Karpas-422 (cell line): Measurements from ENCODE around the gene MOXD1. TPM values are rescaled to one million over a fixed set of nuclear protein-coding genes. Genes with fewer than 3 reads are reported as not detected.
A peak's percentile ranks its signal among the peaks of the same experiment; 100 is the strongest.

Experiments
- DNase-seq: peaks from one replicate; pipeline ENCODE4 v3.0.0-alpha.2; 2015
- H2AFZ ChIP-seq: fragments of 200-600 bp; sonication (generic); 2 replicates; pipeline ENCODE4 v1.6.1; 2014; ENCODE audit warnings: antibody characterized with exemption, low read length, mixed read lengths
- H3K27ac ChIP-seq: fragments of 200-600 bp; sonication (generic); 2 replicates; pipeline ENCODE4 v1.5.1; 2014; ENCODE audit warnings: mild to moderate bottlenecking, low read length, moderate library complexity
- H3K27me3 ChIP-seq: fragments of 200-600 bp; sonication (generic); 2 replicates; pipeline ENCODE4 v1.6.1; 2014; ENCODE audit warnings: low read length, mixed read lengths
- H3K36me3 ChIP-seq: fragments of 200-600 bp; sonication (generic); 2 replicates; pipeline ENCODE4 v1.6.1; 2014; ENCODE audit warnings: low read length, mixed read lengths; ENCODE audit not compliant: insufficient read depth
- H3K4me1 ChIP-seq: fragments of 200-600 bp; sonication (generic); 2 replicates; pipeline ENCODE4 v1.6.1; 2014; ENCODE audit warnings: mild to moderate bottlenecking, low read length, mixed read lengths
- H3K4me2 ChIP-seq: fragments of 200-600 bp; sonication (generic); 2 replicates; pipeline ENCODE4 v1.6.1; 2014; ENCODE audit warnings: low read length, low read depth, mild to moderate bottlenecking; ENCODE audit not compliant: poor library complexity, severe bottlenecking
- H3K4me3 ChIP-seq: fragments of 200-600 bp; sonication (generic); 2 replicates; pipeline ENCODE4 v1.5.1; 2014; ENCODE audit warnings: mild to moderate bottlenecking, antibody characterized with exemption, low read length, mixed read lengths
- H3K79me2 ChIP-seq: fragments of 200-600 bp; sonication (generic); 2 replicates; pipeline ENCODE4 v1.6.1; 2014; ENCODE audit warnings: mild to moderate bottlenecking, low read length, mixed read lengths
- H3K9ac ChIP-seq: fragments of 200-600 bp; sonication (generic); 2 replicates; pipeline ENCODE4 v1.6.0; 2014; ENCODE audit warnings: low read length
- H3K9me2 ChIP-seq: fragments of 200-600 bp; sonication (generic), shearing (Covaris generic); replicated peaks from 2 replicates; pipeline ENCODE4 v1.6.0; 2014; ENCODE audit warnings: mild to moderate bottlenecking, low read length, moderate library complexity; ENCODE audit not compliant: insufficient read depth
- H3K9me3 ChIP-seq: fragments of 300-700, 200-600 bp; sonication (generic); 2 replicates; pipeline ENCODE4 v1.6.1; 2014; ENCODE audit warnings: low read length, mixed read lengths
- H4K20me1 ChIP-seq: fragments of 200-600 bp; sonication (generic); 2 replicates; pipeline ENCODE4 v1.6.1; 2014; ENCODE audit warnings: mild to moderate bottlenecking, antibody characterized with exemption, low read length, low read depth; ENCODE audit not compliant: insufficient read depth
- total RNA-seq: library from RNA; depleted of rRNA; stranded (reverse); fragments of >200 nt; shearing (Covaris generic); gene quantifications from 2 replicates; pipeline ENCODE4 v1.2.3, GENCODE V29; 2014; ENCODE audit warnings: low replicate concordance

The MOXD1 gene
- total RNA-seq, 1 experiment from 2014 or later, result not detected

DNA sequence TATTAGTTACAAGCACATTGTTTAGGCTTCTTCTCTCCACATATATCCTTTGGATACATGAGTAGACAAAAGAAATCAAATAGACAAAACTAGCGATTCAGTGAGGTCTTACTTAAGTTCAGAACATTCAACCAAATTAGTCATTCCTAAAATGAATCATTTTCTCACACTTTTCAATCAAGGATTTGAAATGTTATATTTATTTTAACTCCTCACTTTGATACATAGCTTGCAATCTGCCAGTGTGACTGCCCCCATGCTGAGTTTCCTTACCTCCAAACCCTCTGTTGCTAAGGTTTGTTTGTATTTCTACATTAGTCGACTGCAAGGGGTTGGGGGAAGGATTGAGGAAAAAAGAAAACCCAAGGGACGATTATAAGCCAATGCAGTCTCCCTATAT is 3.5 kb upstream of the MOXD1 start:
- no peak overlapping the region for H3K9ac ChIP-seq
- no peaks in the 10 kb centered on the region for H3K27me3 ChIP-seq
- H3K9me3 ChIP-seq, result no peaks in the 10 kb centered on the region
- no peak overlapping the region for H3K4me2 ChIP-seq
- no peaks in the 10 kb centered on the region for H3K36me3 ChIP-seq
- no peak overlapping the region for H2AFZ ChIP-seq
- no peaks in the 10 kb centered on the region for H3K4me1 ChIP-seq
- H3K27ac ChIP-seq, result no peak overlapping the region
- DNase-seq, result no peak
- H3K79me2 ChIP-seq, result no peaks in the 10 kb centered on the region
- H3K4me3 ChIP-seq, result no peak overlapping the region
- H4K20me1 ChIP-seq, result no peaks in the 10 kb centered on the region
- no peaks in the 10 kb centered on the region for H3K9me2 ChIP-seq

DNA sequence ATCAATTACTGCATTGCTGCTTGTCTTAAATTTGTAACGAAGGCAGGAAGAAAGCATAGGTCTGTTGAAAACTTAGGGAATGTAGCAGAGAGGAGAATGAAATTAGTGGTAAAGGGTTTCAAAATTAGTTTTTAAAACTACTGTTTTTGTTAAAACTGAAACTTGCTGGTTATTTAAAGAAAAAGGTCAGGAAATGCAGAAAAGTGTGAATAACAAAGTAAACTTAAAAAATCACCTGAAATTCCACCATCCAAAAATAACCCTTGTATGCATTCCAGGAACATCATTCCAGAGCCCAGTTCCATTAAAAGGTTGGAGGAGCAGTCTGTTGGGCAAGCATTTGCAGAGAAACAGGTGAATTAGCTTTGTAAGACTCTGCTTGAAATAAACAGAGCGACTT is 3.1 kb upstream of the MOXD1 start:
- Histone ChIP-seq H3K27me3 (no peaks in the 10 kb centered on the region), H3K27ac (no peak overlapping the region), H4K20me1 (no peaks in the 10 kb centered on the region), H3K9me3 (no peaks in the 10 kb centered on the region), H3K4me2 (no peak overlapping the region), H3K9me2 (no peaks in the 10 kb centered on the region), H3K9ac (no peak overlapping the region), H3K4me1 (no peaks in the 10 kb centered on the region), H3K36me3 (no peaks in the 10 kb centered on the region), H3K4me3 (no peak overlapping the region), H3K79me2 (no peaks in the 10 kb centered on the region), H2AFZ (no peak overlapping the region)
- DNase-seq, result no peak

DNA sequence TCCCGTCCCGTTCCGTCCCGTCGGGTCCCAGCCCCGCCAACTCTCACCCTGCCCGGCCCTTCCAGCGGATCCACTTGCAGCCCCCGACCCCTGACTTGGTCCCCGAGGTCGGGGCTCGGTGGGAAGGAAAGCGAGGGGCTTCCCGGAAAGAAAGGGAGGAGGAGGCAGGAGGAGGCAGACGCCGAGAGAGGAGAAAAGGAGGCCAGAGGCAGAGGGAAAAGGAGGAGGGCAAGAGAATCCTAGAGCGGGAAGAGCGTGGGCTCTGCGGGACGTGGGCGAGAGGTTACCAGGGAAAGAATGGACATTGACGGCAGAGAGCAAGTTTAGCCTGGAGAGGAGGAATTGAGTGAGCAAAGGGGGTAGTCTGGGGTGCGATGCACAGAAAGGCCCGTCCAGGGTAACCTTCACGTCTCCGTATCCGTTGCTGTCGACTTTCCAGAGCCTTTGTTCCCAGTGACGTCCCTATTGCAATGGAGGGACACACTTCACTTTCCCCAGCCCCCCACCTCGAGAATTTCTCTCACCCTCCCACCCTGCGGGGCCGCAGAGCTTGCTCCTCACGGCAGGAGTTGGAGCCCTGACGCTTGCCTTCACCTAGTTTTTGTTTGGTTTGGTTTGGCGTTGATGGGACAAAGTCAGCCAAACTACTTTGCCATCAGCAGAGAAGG is 477 bp upstream of the MOXD1 start:
- no peak overlapping the region for H3K9ac ChIP-seq
- no peaks in the 10 kb centered on the region for H3K9me2 ChIP-seq
- H3K4me3 ChIP-seq, result no peak overlapping the region
- no peak overlapping the region for H3K27ac ChIP-seq
- H3K4me1 ChIP-seq, result no peaks in the 10 kb centered on the region
- no peaks in the 10 kb centered on the region for H3K79me2 ChIP-seq
- no peaks in the 10 kb centered on the region for H3K9me3 ChIP-seq
- H4K20me1 ChIP-seq, result no peaks in the 10 kb centered on the region
- no peaks in the 10 kb centered on the region for H3K27me3 ChIP-seq
- no peak overlapping the region for H3K4me2 ChIP-seq
- DNase-seq, result no peak
- no peaks in the 10 kb centered on the region for H3K36me3 ChIP-seq
- no peak overlapping the region for H2AFZ ChIP-seq

DNA sequence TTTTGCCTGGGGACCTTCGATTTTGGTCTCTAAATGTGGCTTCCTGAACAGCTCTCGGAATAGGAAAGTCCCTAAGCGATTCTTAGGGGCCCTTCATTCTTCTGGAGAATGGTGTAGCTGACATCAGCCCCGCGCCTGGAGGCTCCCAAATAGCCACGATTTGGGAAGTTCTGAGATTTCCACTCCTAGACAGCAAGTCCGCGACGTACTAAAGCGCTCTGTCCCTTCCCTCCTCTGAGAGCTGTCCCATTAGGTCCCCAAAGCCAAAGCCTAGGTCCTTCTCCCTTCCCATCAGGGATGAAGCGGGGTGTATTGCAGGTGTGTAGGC is 756 bp downstream of the MOXD1 start:
- H3K9ac ChIP-seq, result no peak overlapping the region
- H3K27ac ChIP-seq, result no peak overlapping the region
- no peak overlapping the region for H3K4me3 ChIP-seq
- H3K27me3 ChIP-seq, result no peaks in the 10 kb centered on the region
- H3K79me2 ChIP-seq, result no peaks in the 10 kb centered on the region
- H3K9me2 ChIP-seq, result no peaks in the 10 kb centered on the region
- H3K9me3 ChIP-seq, result no peaks in the 10 kb centered on the region
- no peak overlapping the region for H3K4me2 ChIP-seq
- H3K4me1 ChIP-seq, result no peaks in the 10 kb centered on the region
- H4K20me1 ChIP-seq, result no peaks in the 10 kb centered on the region
- DNase-seq, result no peak
- H2AFZ ChIP-seq, result no peak overlapping the region
- no peaks in the 10 kb centered on the region for H3K36me3 ChIP-seq

DNA sequence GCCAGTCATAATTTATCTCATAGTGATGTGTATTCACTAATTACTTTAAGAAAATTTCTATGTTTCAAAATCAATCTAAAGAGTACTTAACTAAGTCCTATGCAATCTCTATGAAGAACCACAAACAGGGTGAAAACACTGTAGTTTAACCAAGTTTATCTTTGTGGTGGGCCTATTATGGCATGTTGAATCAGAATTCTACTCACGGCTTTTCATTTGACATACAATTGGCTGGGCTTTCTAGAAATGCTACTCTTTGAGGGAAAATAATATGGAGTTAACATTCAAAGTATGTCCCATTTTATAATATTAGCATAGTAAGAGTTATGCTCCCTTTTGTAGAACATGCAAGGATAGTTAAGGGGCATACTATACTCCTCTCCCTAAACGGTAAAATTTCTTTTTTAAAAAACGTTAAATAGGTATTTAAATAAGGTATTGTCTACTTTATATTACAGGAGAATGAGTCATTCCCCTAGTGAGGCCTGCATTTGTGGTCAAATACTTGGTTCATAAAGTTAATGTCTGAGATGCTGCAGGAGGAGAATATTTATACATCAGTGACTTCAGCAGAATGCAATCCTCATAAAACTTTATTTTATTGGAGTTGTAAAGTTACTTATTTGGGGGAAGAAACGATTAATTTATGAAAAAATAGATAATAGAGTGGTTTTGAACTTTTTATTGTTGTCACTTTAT is 1.8 kb downstream of the MOXD1 start:
- no peaks in the 10 kb centered on the region for H3K27me3 ChIP-seq
- no peaks in the 10 kb centered on the region for H3K9me2 ChIP-seq
- no peaks in the 10 kb centered on the region for H3K4me1 ChIP-seq
- no peaks in the 10 kb centered on the region for H3K9me3 ChIP-seq
- no peak overlapping the region for H3K27ac ChIP-seq
- H4K20me1 ChIP-seq, result no peaks in the 10 kb centered on the region
- H2AFZ ChIP-seq, result no peak overlapping the region
- H3K4me2 ChIP-seq, result no peak overlapping the region
- no peaks in the 10 kb centered on the region for H3K79me2 ChIP-seq
- no peak overlapping the region for H3K4me3 ChIP-seq
- no peaks in the 10 kb centered on the region for H3K36me3 ChIP-seq
- DNase-seq, result no peak
- H3K9ac ChIP-seq, result no peak overlapping the region

DNA sequence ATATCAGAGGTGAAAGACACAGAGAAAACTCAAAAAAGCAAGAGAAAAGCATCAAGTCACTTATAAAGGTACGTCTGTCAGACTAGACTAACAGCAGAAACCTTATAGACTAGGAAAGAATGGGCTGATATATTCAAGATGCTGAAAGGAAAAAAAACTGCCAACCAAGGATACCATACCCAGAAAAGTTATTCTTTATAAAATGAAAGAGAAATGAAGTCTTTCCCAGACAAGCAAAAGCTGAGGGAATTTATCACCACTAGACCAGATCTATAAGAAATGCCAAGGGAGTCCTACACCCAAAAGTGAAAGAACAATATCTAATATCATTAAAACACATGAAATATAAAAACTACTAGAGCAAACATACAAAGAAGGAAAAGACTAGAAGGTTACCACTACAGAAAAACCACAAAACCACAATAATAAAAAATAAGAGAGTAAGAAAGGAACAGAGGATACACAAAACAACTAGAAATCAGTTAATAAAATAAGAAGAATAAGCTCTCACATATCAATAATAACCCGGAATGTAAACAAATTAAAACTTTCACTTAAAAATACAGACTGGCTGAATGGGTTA is 6.2 kb downstream of the MOXD1 start:
- no peak overlapping the region for H3K9ac ChIP-seq
- no peak overlapping the region for H3K4me3 ChIP-seq
- H4K20me1 ChIP-seq, result no peaks in the 10 kb centered on the region

DNA sequence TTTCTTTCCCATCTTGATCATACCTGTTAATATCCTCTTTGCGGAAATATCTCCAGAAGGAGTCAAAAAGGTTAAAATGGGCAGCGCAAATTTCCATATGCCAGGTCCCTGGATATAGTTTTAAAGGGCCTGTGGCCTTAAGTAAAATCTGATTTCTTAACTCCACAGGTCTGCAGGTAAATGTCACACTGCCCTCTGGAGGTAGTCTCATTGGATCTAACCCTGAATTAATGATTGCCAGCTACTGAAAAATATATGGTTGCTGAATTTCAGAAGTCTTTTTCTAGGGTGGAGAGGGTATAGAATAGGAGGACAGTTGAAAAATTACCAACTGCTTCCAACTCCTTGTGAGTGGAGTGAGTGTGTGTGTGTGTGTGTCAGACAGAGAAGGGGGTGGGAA is 8.5 kb downstream of the MOXD1 start:
- Histone ChIP-seq H3K36me3 (no peaks in the 10 kb centered on the region), H4K20me1 (no peaks in the 10 kb centered on the region), H3K9me2 (no peaks in the 10 kb centered on the region), H3K4me3 (no peak overlapping the region), H3K27ac (no peak overlapping the region), H3K79me2 (no peaks in the 10 kb centered on the region), H3K9me3 (no peaks in the 10 kb centered on the region), H3K9ac (no peak overlapping the region), H2AFZ (no peak overlapping the region), H3K27me3 (no peaks in the 10 kb centered on the region), H3K4me1 (no peaks in the 10 kb centered on the region), H3K4me2 (no peak overlapping the region)
- DNase-seq, result peak; percentile 67

More for the DNA sequence above, 6.2 kb downstream of the MOXD1 start:
- Histone ChIP-seq H3K9me2 (no peaks in the 10 kb centered on the region), H3K27ac (no peak overlapping the region), H3K79me2 (no peaks in the 10 kb centered on the region), H3K4me1 (no peaks in the 10 kb centered on the region), H3K4me2 (no peak overlapping the region), H3K27me3 (no peaks in the 10 kb centered on the region), H2AFZ (no peak overlapping the region), H3K9me3 (no peaks in the 10 kb centered on the region), H3K36me3 (no peaks in the 10 kb centered on the region)
- no peak for DNase-seq

DNA sequence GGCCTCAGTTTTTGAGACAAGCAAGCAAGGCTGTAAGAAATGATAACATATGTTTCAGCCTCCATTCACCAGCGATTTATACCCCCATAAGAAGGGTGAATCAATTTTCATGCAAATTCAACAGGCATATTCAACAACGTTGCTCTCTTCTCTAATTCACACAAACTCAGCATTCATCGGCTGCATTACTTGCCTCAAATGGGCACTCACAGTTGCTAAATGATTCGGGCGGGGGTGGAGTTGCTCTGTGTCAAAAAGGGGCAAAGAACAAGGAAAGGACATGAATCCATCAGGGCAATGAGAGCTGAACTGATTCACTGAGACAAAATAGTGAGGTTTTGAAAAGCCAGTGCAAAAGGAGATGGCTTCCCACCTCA is 9.0 kb downstream of the MOXD1 start:
- no peak overlapping the region for H3K4me3 ChIP-seq

More for the DNA sequence above, 9.0 kb downstream of the MOXD1 start:
- no peak overlapping the region for H3K9ac ChIP-seq
- no peak overlapping the region for H3K27ac ChIP-seq
- DNase-seq, result no peak
- H3K36me3 ChIP-seq, result no peaks in the 10 kb centered on the region
- H3K4me2 ChIP-seq, result no peak overlapping the region
- no peaks in the 10 kb centered on the region for H3K27me3 ChIP-seq
- H3K4me1 ChIP-seq, result no peaks in the 10 kb centered on the region
- no peak overlapping the region for H2AFZ ChIP-seq
- no peaks in the 10 kb centered on the region for H4K20me1 ChIP-seq
- no peaks in the 10 kb centered on the region for H3K9me2 ChIP-seq
- H3K9me3 ChIP-seq, result no peaks in the 10 kb centered on the region
- no peaks in the 10 kb centered on the region for H3K79me2 ChIP-seq
